ENCODE results near the gene GDF9. TPM values are rescaled to one million over a fixed set of nuclear protein-coding genes. Genes with fewer than 3 reads are reported as not detected.

The GDF9 gene, protein sequence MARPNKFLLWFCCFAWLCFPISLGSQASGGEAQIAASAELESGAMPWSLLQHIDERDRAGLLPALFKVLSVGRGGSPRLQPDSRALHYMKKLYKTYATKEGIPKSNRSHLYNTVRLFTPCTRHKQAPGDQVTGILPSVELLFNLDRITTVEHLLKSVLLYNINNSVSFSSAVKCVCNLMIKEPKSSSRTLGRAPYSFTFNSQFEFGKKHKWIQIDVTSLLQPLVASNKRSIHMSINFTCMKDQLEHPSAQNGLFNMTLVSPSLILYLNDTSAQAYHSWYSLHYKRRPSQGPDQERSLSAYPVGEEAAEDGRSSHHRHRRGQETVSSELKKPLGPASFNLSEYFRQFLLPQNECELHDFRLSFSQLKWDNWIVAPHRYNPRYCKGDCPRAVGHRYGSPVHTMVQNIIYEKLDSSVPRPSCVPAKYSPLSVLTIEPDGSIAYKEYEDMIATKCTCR
- total RNA-seq, result under 0.01 TPM in 1 of 2 replicates, not detected in the other

DNA sequence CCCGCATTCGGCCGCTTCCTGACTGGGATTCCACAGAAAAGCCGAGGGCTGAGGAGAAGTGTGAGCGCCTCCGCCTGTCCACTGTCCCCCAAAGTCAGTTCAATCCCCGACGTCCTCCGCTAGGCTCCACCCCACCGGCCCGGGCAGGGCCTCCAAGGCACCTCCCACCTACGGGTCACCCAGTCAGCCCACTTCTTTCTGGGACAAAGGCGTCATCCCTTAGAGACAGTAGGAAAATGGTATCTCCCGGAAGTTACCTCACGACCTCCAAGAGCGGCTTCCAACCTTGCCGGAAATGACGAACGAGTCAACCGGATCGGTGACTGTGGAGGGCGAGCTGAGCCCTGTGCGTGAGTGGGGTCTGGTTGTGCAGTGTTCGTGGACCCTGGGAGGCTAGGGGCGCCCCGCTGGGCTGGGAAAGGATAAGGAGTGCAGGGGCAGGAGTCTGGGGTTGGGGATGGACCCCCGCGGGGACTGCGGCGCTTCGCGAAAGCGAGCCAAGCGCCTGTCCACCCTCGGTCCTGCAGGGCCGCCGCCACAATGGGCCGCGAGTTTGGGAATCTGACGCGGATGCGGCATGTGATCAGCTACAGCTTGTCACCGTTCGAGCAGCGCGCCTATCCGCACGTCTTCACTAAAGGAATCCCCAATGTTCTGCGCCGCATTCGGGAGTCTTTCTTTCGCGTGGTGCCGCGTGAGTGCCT is at the start of gene GDF9, which contains the start of gene UQCRQ:
Gene GDF9, minus strand, starts transcription at position 128 of the 704 bp plus-strand sequence. CDS start 1,936 bp downstream, outside the sequence.
Gene UQCRQ, plus strand, starts transcription at position 301 of the 704 bp plus-strand sequence. Its CDS starts 240 bp downstream, at position 541.

DNA sequence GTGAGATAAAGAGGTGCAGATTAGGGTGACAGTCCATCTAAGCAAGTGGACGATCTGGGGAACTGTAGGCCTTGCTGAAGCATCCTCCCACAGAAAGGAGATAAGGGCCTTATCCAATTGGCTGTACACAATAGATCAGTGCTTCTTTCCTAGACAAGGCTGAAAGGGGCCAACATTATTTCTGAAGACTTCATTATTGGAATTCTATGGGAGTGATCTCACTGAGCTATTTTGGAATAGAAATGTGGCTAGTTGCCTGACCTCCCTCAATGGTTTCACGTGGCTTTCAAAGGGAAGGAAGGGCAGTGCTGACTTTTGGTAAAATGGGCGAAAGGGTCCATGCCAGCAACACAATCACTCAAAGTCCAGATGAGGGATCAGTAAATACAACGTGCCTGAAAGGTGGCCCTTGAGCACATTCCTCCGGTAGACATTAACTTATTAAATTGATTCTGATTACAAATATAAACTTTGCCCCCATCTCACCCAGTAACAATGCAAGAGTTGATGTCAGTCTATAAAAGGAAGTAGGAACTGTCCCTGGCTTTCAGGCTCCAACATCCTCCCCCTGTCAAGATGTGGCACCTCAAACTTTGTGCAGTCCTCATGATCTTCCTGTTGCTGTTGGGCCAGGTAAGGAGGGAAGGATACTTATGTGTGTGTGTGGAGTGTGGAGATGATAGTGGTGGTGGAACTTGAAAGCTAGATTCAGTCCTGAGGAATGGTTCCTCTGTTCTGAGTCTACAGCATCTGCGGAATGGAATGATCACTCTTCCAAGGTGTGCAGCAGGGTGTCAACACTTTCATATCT is 7.1 kb upstream of the GDF9 start, which contains the start of gene LEAP2:
Gene LEAP2, plus strand, starts transcription at position 550 of the 811 bp plus-strand sequence. Its CDS starts 27 bp downstream, at position 577.

DNA sequence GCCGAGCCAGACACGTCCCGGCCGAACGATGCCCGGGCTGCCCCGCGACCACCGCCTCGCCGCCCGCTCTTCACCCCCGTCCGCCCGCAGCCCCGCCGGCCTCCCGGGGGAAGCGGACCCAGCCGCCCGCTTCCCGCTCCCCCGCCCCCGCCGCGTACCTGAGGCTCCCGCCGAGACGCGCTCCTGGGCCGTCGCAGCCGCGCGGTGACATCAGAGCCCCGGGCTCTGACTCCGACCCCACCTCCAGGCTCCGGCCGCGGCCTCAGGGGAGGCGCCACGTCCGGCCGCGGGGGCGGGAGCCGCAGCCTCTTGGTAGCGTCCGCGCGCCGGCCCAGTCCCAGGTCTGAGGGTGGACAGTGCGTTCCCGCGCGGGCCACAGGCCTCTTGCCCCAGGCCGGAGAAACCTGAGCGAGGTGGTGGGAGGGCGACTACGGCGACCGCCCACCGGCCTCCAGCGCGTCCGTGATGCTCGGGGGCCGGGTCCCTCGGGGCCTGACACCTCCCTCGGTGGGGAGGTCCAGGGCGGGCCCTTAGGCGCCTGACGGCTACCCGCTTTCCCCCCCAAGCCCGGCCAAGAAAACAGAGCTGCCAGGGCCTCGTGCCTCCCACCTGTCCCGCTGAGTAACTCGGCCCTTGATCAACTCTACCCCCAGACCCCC is 35.7 kb downstream of the GDF9 start, which contains the start of gene SHROOM1:
Gene SHROOM1, minus strand, starts transcription at position 212 of the 659 bp plus-strand sequence. CDS start 4,507 bp downstream, outside the sequence.

DNA sequence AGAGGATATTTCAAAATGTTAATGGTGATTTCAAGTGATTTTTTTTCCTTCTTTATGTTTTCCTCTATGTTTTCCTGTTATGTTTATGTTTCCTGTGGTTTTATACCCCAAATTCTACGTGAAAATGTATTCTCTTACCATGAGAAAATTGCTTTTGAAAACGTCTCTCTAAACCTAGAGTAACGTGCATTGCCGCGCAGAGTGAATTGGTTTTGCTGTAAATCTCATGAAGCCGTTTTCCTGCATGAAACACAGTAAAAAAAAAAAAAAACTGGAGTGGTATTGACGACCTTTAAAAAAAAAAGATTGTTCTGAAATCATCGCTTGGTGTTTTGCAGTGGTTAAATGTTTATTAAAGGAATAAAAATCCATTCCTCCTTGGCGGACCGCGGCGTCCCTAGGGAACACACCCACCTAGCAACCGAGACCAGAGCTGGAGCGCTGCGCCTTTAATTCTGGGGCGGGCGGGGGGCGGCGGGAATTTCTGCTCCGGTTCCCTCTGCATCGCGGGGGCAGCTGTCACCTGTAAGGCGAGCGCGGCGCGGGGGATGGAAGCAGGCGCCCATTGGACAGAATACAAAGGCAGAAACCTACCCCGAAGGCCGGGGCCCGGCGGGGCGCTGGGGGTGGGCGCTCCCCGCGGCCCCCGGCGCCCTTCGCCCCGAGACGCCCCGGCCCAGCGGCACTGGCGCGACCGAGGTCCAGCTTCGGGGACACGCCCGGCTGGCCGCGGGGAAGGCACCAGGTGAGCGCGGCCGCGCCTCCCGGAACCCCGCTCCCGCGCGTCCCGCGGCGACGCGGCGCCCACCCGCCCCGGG is 53.3 kb downstream of the GDF9 start, which contains the start of gene SOWAHA:
Gene SOWAHA, plus strand, starts transcription at position 522 of the 818 bp plus-strand sequence. CDS start 320 bp downstream, outside the sequence.

Other genes with a start within 250 kb of the GDF9 start
- not detected in 2 replicates for gene IL13, start 208.3 kb downstream of the GDF9 start, total RNA-seq
- gene IL4, start 192.5 kb downstream of the GDF9 start, total RNA-seq, result not detected in 2 replicates
- gene KIF3A, start 128.9 kb downstream of the GDF9 start, total RNA-seq, result 5.1 and 6.0 TPM in 2 replicates
- under 0.01 and 0.48 TPM in 2 replicates for gene CCNI2, start 119.0 kb downstream of the GDF9 start, total RNA-seq
- 21.3 and 40.7 TPM in 2 replicates for gene SEPTIN8, start 89.2 kb downstream of the GDF9 start, total RNA-seq
- 0.24 TPM in 1 of 2 replicates, not detected in the other for gene SOWAHA, start 53.2 kb downstream of the GDF9 start, total RNA-seq
- gene SHROOM1, start 35.8 kb downstream of the GDF9 start, total RNA-seq, result 1.2 and 4.9 TPM in 2 replicates
- 112 and 114 TPM in 2 replicates for gene UQCRQ, start 173 bp upstream of the GDF9 start, total RNA-seq
- 0.21 and 0.48 TPM in 2 replicates for gene LEAP2, start 7.2 kb upstream of the GDF9 start, total RNA-seq
- 34.1 and 40.5 TPM in 2 replicates for gene AFF4, start 97.2 kb upstream of the GDF9 start, total RNA-seq
- gene ZCCHC10, start 160.1 kb upstream of the GDF9 start, total RNA-seq, result 14.0 and 16.0 TPM in 2 replicates
- gene HSPA4, start 185.5 kb upstream of the GDF9 start, total RNA-seq, result 145 and 154 TPM in 2 replicates